DOHH2 (cell line): ENCODE measurements around the gene MOB2.

Source experiments
- H3F3A ChIP-seq: fragments of 200-600 bp; sonication (generic), shearing (Covaris generic); 2 replicates; pipeline ENCODE4 v1.6.0; 2016; ENCODE audit warnings: antibody characterized with exemption, mild to moderate bottlenecking; ENCODE audit not compliant: control insufficient read depth, insufficient read depth
- H3K27ac ChIP-seq: fragments of 200-600 bp; sonication (generic); 2 replicates; pipeline ENCODE4 v1.5.1; 2014; ENCODE audit warnings: low read depth, mild to moderate bottlenecking, low read length, moderate library complexity
- H3K27me3 ChIP-seq: fragments of 200-600 bp; sonication (generic); 2 replicates; pipeline ENCODE4 v1.6.1; 2014; ENCODE audit warnings: mild to moderate bottlenecking, low read length, mixed read lengths; ENCODE audit not compliant: control insufficient read depth
- H3K36me3 ChIP-seq: fragments of 200-600 bp; sonication (generic); 2 replicates; pipeline ENCODE4 v1.6.1; 2014; ENCODE audit warnings: mild to moderate bottlenecking, low read length, moderate library complexity, mixed read lengths; ENCODE audit not compliant: control insufficient read depth
- H3K4me1 ChIP-seq: fragments of 200-600 bp; sonication (generic); 2 replicates; pipeline ENCODE4 v1.6.1; 2014; ENCODE audit warnings: mild to moderate bottlenecking, low read length, mixed read lengths; ENCODE audit not compliant: control insufficient read depth
- H3K4me2 ChIP-seq: fragments of 200-600 bp; sonication (generic); 2 replicates; pipeline ENCODE4 v1.6.0; 2014; ENCODE audit warnings: mild to moderate bottlenecking, low read length, moderate library complexity
- H3K4me3 ChIP-seq: fragments of 200-600 bp; sonication (generic); 2 replicates; pipeline ENCODE4 v1.5.1; 2014; ENCODE audit warnings: mild to moderate bottlenecking, low read length, mixed read lengths
- H3K79me2 ChIP-seq: fragments of 200-600 bp; sonication (generic); 2 replicates; pipeline ENCODE4 v1.6.1; 2014; ENCODE audit warnings: mild to moderate bottlenecking, low read length, mixed read lengths; ENCODE audit not compliant: control insufficient read depth
- H3K9me2 ChIP-seq: fragments of 200-600 bp; sonication (generic); replicated peaks from 2 replicates; pipeline ENCODE4 v1.6.1; 2014; ENCODE audit warnings: mild to moderate bottlenecking, low read length, mixed read lengths; ENCODE audit not compliant: control insufficient read depth
- H3K9me3 ChIP-seq: fragments of 200-600 bp; sonication (generic); 2 replicates; pipeline ENCODE4 v1.6.1; 2014; ENCODE audit warnings: antibody characterized with exemption, low read length, mixed read lengths; ENCODE audit not compliant: control insufficient read depth, insufficient read depth
- H4K20me1 ChIP-seq: fragments of 200-600 bp; sonication (generic); 2 replicates; pipeline ENCODE4 v1.6.0; 2014; ENCODE audit warnings: low read depth, mild to moderate bottlenecking, antibody characterized with exemption, low read length, moderate library complexity; ENCODE audit not compliant: control insufficient read depth, insufficient read depth
- EZH2phosphoT487 ChIP-seq: fragments of 200-600 bp; sonication (generic); IDR thresholded peaks from 2 replicates; pipeline ENCODE4 v1.6.1; 2017; ENCODE audit warnings: borderline replicate concordance, mild to moderate bottlenecking, antibody characterized with exemption, low read length, moderate library complexity, mixed read lengths
- TF ChIP-seq, protein P1 (sequence below): fragments of 200-600 bp; sonication (generic); IDR thresholded peaks from one replicate; pipeline ENCODE4 v1.5.1; 2014; ENCODE audit warnings: antibody characterized with exemption, mild to moderate bottlenecking, low read depth, low read length; ENCODE audit not compliant: poor library complexity, severe bottlenecking

The MOB2 gene

DNA sequence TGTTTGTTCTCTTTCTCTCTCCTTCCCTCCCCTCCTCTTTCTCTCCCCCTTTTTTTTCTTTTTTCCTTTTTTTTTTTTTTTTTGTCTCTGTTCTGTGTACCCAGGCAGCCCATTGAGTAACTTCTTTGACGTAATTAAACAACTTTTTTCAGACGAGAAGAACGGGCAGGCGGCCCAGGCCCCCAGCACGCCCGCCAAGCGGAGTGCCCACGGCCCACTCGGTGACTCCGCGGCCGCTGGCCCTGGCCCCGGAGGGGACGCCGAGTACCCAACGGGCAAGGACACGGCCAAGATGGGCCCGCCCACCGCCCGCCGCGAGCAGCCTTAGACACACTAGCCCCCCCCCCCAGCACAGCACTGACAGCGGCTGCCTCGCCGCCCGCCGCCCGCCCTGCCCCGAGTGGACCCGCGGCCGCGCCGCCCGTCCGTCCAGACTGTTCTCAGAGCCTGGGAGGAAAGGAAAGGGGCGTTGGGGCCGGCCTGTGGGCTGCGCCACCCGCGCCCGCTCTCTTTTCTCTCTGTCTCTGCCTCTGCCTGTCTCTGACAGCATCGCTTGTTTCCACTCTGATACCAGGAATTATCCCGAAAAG is 26.1 kb downstream of the MOB2 start:
- Histone ChIP-seq H3K9me3 (no peaks in the 10 kb centered on the region), H3K36me3 (no peaks in the 10 kb centered on the region), H4K20me1 (no peaks in the 10 kb centered on the region; the same call in 1 of the 2 replicates), H3K9me2 (no peaks in the 10 kb centered on the region), H3K4me1 (no peaks in the 10 kb centered on the region), H3F3A (no peaks in the 10 kb centered on the region), H3K27ac (no peak overlapping the region), H3K79me2 (no peaks in the 10 kb centered on the region), H3K27me3 (no peaks in the 10 kb centered on the region), H3K4me3 (no peak overlapping the region), H3K4me2 (no peak overlapping the region)
- TF ChIP-seq EZH2phosphoT487, result no peak
- TF ChIP-seq, protein P1, sequence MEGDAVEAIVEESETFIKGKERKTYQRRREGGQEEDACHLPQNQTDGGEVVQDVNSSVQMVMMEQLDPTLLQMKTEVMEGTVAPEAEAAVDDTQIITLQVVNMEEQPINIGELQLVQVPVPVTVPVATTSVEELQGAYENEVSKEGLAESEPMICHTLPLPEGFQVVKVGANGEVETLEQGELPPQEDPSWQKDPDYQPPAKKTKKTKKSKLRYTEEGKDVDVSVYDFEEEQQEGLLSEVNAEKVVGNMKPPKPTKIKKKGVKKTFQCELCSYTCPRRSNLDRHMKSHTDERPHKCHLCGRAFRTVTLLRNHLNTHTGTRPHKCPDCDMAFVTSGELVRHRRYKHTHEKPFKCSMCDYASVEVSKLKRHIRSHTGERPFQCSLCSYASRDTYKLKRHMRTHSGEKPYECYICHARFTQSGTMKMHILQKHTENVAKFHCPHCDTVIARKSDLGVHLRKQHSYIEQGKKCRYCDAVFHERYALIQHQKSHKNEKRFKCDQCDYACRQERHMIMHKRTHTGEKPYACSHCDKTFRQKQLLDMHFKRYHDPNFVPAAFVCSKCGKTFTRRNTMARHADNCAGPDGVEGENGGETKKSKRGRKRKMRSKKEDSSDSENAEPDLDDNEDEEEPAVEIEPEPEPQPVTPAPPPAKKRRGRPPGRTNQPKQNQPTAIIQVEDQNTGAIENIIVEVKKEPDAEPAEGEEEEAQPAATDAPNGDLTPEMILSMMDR, result no peak

DNA sequence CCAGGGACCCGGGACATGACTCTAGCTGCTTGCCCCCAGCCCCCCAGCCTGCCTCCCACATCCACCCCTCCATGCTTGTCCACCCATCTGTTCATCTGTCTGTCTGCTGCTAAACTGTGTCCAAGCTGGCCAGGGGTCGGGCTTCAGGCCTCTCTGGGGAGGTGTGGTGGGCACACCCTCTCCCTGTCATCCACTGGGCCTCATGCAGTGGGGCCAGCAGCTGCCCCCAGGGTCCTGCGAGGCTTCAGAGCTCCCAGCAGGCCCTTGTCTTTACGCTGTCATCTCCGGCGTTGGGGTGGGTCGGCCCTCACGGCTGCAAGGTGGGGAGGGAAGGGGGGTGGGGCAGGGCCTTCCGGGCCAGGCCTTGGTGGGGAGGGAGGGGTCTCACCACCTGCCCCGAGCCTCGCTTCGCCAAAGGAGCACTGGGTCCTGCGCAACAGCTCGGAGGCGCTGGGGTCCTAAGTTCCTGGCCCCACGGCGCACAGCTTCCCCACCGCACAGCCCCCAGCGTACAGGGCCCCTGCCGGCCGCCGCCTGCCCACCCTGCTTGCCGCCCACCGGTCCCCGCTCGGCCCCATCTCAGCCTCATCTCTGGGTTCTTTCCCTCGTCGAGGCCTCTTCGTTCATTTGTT is 26.7 kb downstream of the MOB2 start:
- Histone ChIP-seq H4K20me1 (no peaks in the 10 kb centered on the region; the same call in 1 of the 2 replicates), H3K9me2 (no peaks in the 10 kb centered on the region), H3K4me1 (no peaks in the 10 kb centered on the region), H3K4me3 (no peak overlapping the region), H3K36me3 (no peaks in the 10 kb centered on the region), H3F3A (no peaks in the 10 kb centered on the region), H3K9me3 (no peaks in the 10 kb centered on the region), H3K79me2 (no peaks in the 10 kb centered on the region), H3K27me3 (no peaks in the 10 kb centered on the region), H3K4me2 (no peak overlapping the region), H3K27ac (no peak overlapping the region)
- TF ChIP-seq, protein P1, result no peak
- no peak for TF ChIP-seq EZH2phosphoT487

DNA sequence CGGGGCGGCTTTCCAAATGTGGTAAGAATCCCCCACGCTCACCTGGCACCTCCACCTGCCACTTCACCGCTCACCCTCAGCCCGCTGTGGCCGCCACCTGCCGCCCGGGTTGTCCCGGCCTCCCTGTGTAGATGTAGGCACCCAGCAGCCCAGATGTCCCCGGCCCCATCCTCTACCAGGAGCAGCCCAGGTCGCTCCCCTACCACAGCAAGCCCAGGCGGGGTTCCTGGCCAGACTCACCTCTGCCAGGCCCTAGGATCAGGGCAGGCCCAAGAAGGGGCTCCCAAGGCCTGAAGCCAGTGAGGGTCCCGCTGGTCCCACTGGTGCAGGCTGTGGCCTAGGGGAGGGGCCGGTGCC is 27.4 kb downstream of the MOB2 start:
- H3K36me3 ChIP-seq, result no peaks in the 10 kb centered on the region
- no peaks in the 10 kb centered on the region for H3K27me3 ChIP-seq
- no peak overlapping the region for H3K4me3 ChIP-seq
- H3K4me2 ChIP-seq, result no peak overlapping the region
- no peaks in the 10 kb centered on the region for H3F3A ChIP-seq
- no peaks in the 10 kb centered on the region for H3K9me2 ChIP-seq
- H3K27ac ChIP-seq, result no peak overlapping the region
- H3K9me3 ChIP-seq, result no peaks in the 10 kb centered on the region
- H3K4me1 ChIP-seq, result no peaks in the 10 kb centered on the region
- no peaks in the 10 kb centered on the region for H4K20me1 ChIP-seq
- TF ChIP-seq EZH2phosphoT487, result no peak
- TF ChIP-seq, protein P1, result no peak
- no peaks in the 10 kb centered on the region for H3K79me2 ChIP-seq
